Nephron (organoid): ENCODE data around the gene PTCHD1.

ENCODE experiments used
- H3K27ac Mint-ChIP-seq, 3 experiments: 2 replicates each; pipeline ENCODE4 v1.8.0; 2020; ENCODE audit warnings: mixed read lengths in 3 of 3, mild to moderate bottlenecking in 2 of 3, moderate library complexity in 1 of 3
- H3K27me3 Mint-ChIP-seq: 2 replicates; pipeline ENCODE4 v1.8.0; 2021; ENCODE audit warnings: low read depth, mild to moderate bottlenecking, moderate library complexity, mixed read lengths
- H3K36me3 Mint-ChIP-seq: 2 replicates; pipeline ENCODE4 v1.8.0; 2020; ENCODE audit warnings: low read depth, mixed read lengths
- H3K4me1 Mint-ChIP-seq: 2 replicates; pipeline ENCODE4 v1.8.0; 2020; ENCODE audit warnings: mixed read lengths
- H3K4me3 Mint-ChIP-seq, 3 experiments: 2 replicates each; pipeline ENCODE4 v1.8.0; 2020; ENCODE audit warnings: mild to moderate bottlenecking in 3 of 3, mixed read lengths in 3 of 3, moderate library complexity in 2 of 3
- H3K9me3 Mint-ChIP-seq: 2 replicates; pipeline ENCODE4 v1.8.0; 2020; ENCODE audit warnings: mixed read lengths
- TF ChIP-seq, protein P1 (sequence below), 3 experiments: fragments of 200-600 bp; sonication (generic); IDR thresholded peaks; one replicate each; pipeline ENCODE4 v1.5.0; 2021; ENCODE audit warnings: antibody characterized with exemption in 3 of 3; ENCODE audit not compliant: unreplicated experiment in 3 of 3

Gene PTCHD1

GRCh38 chrX:23434356-23434884 lies 99.8 kb downstream of the PTCHD1 start:
- Mint-ChIP-seq H3K27ac (peak overlapping the region; percentile 48 to 95 (median 87)), H3K4me1 (peaks cover 18% of the 10 kb centered on the region), H3K4me3 (no peak overlapping the region), H3K9me3 (peaks cover 9% of the 10 kb centered on the region), H3K27me3 (peaks cover 9% of the 10 kb centered on the region), H3K36me3 (no peaks in the 10 kb centered on the region)
- TF ChIP-seq, protein P1, sequence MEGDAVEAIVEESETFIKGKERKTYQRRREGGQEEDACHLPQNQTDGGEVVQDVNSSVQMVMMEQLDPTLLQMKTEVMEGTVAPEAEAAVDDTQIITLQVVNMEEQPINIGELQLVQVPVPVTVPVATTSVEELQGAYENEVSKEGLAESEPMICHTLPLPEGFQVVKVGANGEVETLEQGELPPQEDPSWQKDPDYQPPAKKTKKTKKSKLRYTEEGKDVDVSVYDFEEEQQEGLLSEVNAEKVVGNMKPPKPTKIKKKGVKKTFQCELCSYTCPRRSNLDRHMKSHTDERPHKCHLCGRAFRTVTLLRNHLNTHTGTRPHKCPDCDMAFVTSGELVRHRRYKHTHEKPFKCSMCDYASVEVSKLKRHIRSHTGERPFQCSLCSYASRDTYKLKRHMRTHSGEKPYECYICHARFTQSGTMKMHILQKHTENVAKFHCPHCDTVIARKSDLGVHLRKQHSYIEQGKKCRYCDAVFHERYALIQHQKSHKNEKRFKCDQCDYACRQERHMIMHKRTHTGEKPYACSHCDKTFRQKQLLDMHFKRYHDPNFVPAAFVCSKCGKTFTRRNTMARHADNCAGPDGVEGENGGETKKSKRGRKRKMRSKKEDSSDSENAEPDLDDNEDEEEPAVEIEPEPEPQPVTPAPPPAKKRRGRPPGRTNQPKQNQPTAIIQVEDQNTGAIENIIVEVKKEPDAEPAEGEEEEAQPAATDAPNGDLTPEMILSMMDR (IDR thresholded peaks at IDR 0.05; ENCODE audit: unreplicated experiment in 3 of 3) = no peak

GRCh38 chrX:23435108-23435507 lies 100.5 kb downstream of the PTCHD1 start:
- no peaks in the 10 kb centered on the region for H3K36me3 Mint-ChIP-seq
- TF ChIP-seq, protein P1 (IDR thresholded peaks at IDR 0.05; ENCODE audit: unreplicated experiment in 3 of 3) = no peak
- no peak overlapping the region for H3K4me3 Mint-ChIP-seq
- peaks cover 18% of the 10 kb centered on the region for H3K4me1 Mint-ChIP-seq
- peaks cover 4% of the 10 kb centered on the region for H3K9me3 Mint-ChIP-seq
- peak overlapping the region in 2 of 3 experiments; percentile 87 to 95 for H3K27ac Mint-ChIP-seq
- H3K27me3 Mint-ChIP-seq = peaks cover 4% of the 10 kb centered on the region

DNA sequence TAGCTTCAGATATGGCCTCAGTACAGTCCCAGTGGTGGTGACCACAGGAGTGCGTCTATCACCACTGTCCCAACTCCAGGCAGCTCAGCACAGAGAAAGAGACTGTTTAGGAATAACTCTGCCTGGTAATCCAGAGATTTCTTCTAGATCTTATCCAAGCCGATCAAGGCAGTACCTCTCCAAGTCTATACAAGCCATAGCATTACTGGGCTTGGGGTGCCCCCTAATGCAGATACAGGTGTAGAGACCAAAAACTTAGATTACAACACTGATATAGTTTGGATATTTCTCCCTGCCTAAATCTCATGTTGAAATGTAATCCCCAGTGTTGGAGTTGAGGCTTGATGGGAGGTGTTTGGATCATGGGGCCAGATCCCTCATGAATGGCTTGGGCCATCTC lies 100.9 kb downstream of the PTCHD1 start:
- H3K36me3 Mint-ChIP-seq = no peaks in the 10 kb centered on the region
- H3K4me3 Mint-ChIP-seq = no peak overlapping the region
- TF ChIP-seq, protein P1 (IDR thresholded peaks at IDR 0.05; ENCODE audit: unreplicated experiment in 3 of 3) = no peak
- peak overlapping the region in 2 of 3 experiments; percentile 87 to 95 for H3K27ac Mint-ChIP-seq
- peaks cover 18% of the 10 kb centered on the region for H3K4me1 Mint-ChIP-seq
- peaks cover 3% of the 10 kb centered on the region for H3K27me3 Mint-ChIP-seq
- H3K9me3 Mint-ChIP-seq = peaks cover under 1% of the 10 kb centered on the region

GRCh38 chrX:23436875-23437274 lies 102.2 kb downstream of the PTCHD1 start:
- peaks cover 3% of the 10 kb centered on the region for H3K27me3 Mint-ChIP-seq
- peaks cover 18% of the 10 kb centered on the region for H3K4me1 Mint-ChIP-seq
- TF ChIP-seq, protein P1 (IDR thresholded peaks at IDR 0.05; ENCODE audit: unreplicated experiment in 3 of 3) = no peak
- H3K36me3 Mint-ChIP-seq = no peaks in the 10 kb centered on the region
- no peaks in the 10 kb centered on the region for H3K9me3 Mint-ChIP-seq
- no peak overlapping the region for H3K4me3 Mint-ChIP-seq
- no peak overlapping the region for H3K27ac Mint-ChIP-seq

DNA sequence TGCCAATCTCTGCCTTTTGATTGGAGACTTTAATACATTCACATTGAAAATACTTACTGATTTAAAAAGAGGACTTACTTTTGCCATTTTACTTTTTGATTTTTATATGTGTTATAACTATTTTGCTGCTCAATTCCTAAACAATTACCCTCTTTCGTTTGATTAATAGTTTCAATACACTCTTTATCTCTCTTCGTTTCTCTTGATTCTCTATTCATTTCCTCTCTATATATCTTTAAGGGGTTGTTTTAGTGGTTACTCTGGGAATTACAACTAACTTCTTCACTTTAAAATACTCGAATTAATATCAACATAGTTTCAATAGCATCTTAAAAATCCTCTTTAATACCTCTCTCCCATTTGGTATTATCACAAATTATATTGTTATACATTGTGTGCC lies 116.6 kb downstream of the PTCHD1 start:
- peaks cover 14% of the 10 kb centered on the region for H3K9me3 Mint-ChIP-seq
- H3K27ac Mint-ChIP-seq = no peak overlapping the region
- H3K36me3 Mint-ChIP-seq = no peaks in the 10 kb centered on the region
- no peak overlapping the region for H3K4me3 Mint-ChIP-seq
- H3K4me1 Mint-ChIP-seq = no peaks in the 10 kb centered on the region
- TF ChIP-seq, protein P1 (IDR thresholded peaks at IDR 0.05; ENCODE audit: unreplicated experiment in 3 of 3) = no peak
- no peaks in the 10 kb centered on the region for H3K27me3 Mint-ChIP-seq
